ENCODE measurements around the gene PTPN13. TPM values are rescaled to one million over a fixed set of nuclear protein-coding genes. Genes with fewer than 3 reads are reported as not detected.

The PTPN13 gene
- total RNA-seq, 4 donors from 2014 or later, result 7.9 to 13.7 (median 9.4) TPM

- Histone ChIP-seq H3K27me3 (no peaks in the 10 kb centered on the region), H3K4me3 (no peak overlapping the region), H3K4me1 (peaks cover 0 to 2% (median 0%) of the 10 kb centered on the region in 4 donors), H3K27ac (replicated peaks in 1 of 4) (no peak overlapping the region), H3K9me3 (no peaks in the 10 kb centered on the region), H3K36me3 (no peaks in the 10 kb centered on the region)
- DNase-seq (ENCODE audit: extremely low spot score), result no peak
- 93% methylated on average over 8 of the region's 8 CpGs for whole genome bisulfite sequencing
- TF ChIP-seq EP300 (IDR thresholded peaks at IDR 0.05) (no peak), CTCF (IDR thresholded peaks at IDR 0.05) (no peak), POLR2A (IDR thresholded peaks at IDR 0.05; ENCODE audit: low read depth) (no peak), POLR2AphosphoS5 (IDR thresholded peaks at IDR 0.05) (no peak)
- intact Hi-C loops (cut with DNase I), result no loop called here
These were observed 263.4 kb downstream of the PTPN13 start for GRCh38 chr4:86857341-86858052.

Other genes starting within 250 kb of the PTPN13 start
- gene MAPK10, start 234.3 kb upstream of the PTPN13 start, total RNA-seq, result 10 to 100 TPM in 2 of 4 donors, 1 to 10 TPM in 2; 4.5 to 13.7 (median 9.8) TPM

Measured in esophagus muscularis mucosa (tissue), 4 donors.